MM.1S (cell line): Measurements from ENCODE around the gene PCDHB15.

Experiments
- EZH2 ChIP-seq: fragments of 300-600 bp; sonication (generic); optimal IDR thresholded peaks from 2 replicates; pipeline ENCODE3; 2017; ENCODE audit warnings: low read depth, mild to moderate bottlenecking, antibody characterized with exemption, low read length, mixed read lengths
- EZH2phosphoT487 ChIP-seq: fragments of 300-600 bp; sonication (generic); IDR thresholded peaks from 2 replicates; pipeline ENCODE4 v1.6.1; 2018; ENCODE audit warnings: antibody characterized with exemption, low read length
- TF ChIP-seq, protein P1 (sequence below): fragments of 300-600 bp; sonication (generic); IDR thresholded peaks from 2 replicates; pipeline ENCODE4 v1.5.1; 2016; ENCODE audit warnings: antibody characterized with exemption, low read length, mixed read lengths

DNA sequence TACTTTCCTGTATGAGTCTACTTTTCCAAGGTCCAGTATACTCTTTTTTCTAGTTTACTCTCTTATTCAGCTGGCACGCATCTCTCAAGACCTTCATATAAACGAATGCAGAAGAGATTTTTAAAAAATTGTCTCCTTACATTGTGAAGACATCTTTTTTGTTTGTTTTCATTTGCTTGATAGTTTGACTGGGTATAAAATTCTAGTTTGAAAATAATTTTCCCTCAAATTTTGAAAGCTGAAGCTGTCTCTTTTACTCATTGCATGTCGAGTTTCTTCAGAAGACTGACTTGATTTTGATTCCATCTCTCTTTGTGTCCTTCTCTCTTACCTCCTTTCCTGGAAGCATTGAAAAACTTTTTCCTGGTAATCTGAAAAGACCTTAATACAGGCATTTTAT lies 48.8 kb upstream of the PCDHB15 start:
- TF ChIP-seq EZH2 (no peak), EZH2phosphoT487 (no peak)
- TF ChIP-seq, protein P1, sequence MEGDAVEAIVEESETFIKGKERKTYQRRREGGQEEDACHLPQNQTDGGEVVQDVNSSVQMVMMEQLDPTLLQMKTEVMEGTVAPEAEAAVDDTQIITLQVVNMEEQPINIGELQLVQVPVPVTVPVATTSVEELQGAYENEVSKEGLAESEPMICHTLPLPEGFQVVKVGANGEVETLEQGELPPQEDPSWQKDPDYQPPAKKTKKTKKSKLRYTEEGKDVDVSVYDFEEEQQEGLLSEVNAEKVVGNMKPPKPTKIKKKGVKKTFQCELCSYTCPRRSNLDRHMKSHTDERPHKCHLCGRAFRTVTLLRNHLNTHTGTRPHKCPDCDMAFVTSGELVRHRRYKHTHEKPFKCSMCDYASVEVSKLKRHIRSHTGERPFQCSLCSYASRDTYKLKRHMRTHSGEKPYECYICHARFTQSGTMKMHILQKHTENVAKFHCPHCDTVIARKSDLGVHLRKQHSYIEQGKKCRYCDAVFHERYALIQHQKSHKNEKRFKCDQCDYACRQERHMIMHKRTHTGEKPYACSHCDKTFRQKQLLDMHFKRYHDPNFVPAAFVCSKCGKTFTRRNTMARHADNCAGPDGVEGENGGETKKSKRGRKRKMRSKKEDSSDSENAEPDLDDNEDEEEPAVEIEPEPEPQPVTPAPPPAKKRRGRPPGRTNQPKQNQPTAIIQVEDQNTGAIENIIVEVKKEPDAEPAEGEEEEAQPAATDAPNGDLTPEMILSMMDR, result no peak
